Loucy (cell line): ENCODE data around the gene ZNF474.

Source experiments
- H2AFZ ChIP-seq: fragments of 200-600 bp; sonication (generic); 2 replicates; pipeline ENCODE4 v1.6.0; 2016; ENCODE audit warnings: antibody characterized with exemption, mild to moderate bottlenecking, low read length, moderate library complexity
- H3F3A ChIP-seq: fragments of 200-600 bp; 2 replicates; pipeline ENCODE4 v1.6.0; 2016; ENCODE audit warnings: antibody characterized with exemption, low read depth, mild to moderate bottlenecking
- H3K27me3 ChIP-seq: fragments of 200-600 bp; sonication (generic); 2 replicates; pipeline ENCODE4 v1.6.1; 2014; ENCODE audit warnings: low read length, mild to moderate bottlenecking; ENCODE audit not compliant: insufficient read depth, poor library complexity, severe bottlenecking
- H3K36me3 ChIP-seq: fragments of 200-600 bp; sonication (generic); 2 replicates; pipeline ENCODE4 v1.6.1; 2016; ENCODE audit warnings: low read length; ENCODE audit not compliant: insufficient read depth
- H3K4me1 ChIP-seq: fragments of 200-600 bp; sonication (generic); 2 replicates; pipeline ENCODE4 v1.5.1; 2014; ENCODE audit warnings: low read length, mild to moderate bottlenecking; ENCODE audit not compliant: insufficient read depth, poor library complexity, severe bottlenecking
- H3K4me2 ChIP-seq: fragments of 200-600 bp; sonication (generic); 2 replicates; pipeline ENCODE4 v1.6.0; 2014; ENCODE audit warnings: antibody characterized with exemption, low read length, low read depth, mild to moderate bottlenecking; ENCODE audit not compliant: poor library complexity, severe bottlenecking
- H3K4me3 ChIP-seq: fragments of 200-600 bp; sonication (generic); 2 replicates; pipeline ENCODE4 v1.5.1; 2014; ENCODE audit warnings: low read length, mild to moderate bottlenecking, mixed read lengths; ENCODE audit not compliant: poor library complexity, severe bottlenecking
- H3K79me2 ChIP-seq: fragments of 200-600 bp; sonication (generic); 2 replicates; pipeline ENCODE4 v1.6.1; 2014; ENCODE audit warnings: low read length; ENCODE audit not compliant: insufficient read depth
- H3K9ac ChIP-seq: fragments of 200-600 bp; sonication (generic); 2 replicates; pipeline ENCODE4 v1.6.0; 2014; ENCODE audit warnings: mild to moderate bottlenecking, low read depth, low read length, moderate library complexity; ENCODE audit not compliant: poor library complexity, severe bottlenecking
- H3K9me2 ChIP-seq: fragments of 200-600 bp; sonication (generic); replicated peaks from 2 replicates; pipeline ENCODE4 v1.6.1; 2016; ENCODE audit warnings: low read depth, low read length, mixed read lengths
- H3K9me3 ChIP-seq: fragments of 200-600 bp; sonication (generic); 2 replicates; pipeline ENCODE4 v1.6.1; 2014; ENCODE audit warnings: mild to moderate bottlenecking, antibody characterized with exemption, low read length, low read depth; ENCODE audit not compliant: insufficient read depth
- H4K20me1 ChIP-seq: fragments of 200-600 bp; sonication (generic); 2 replicates; pipeline ENCODE4 v1.6.0; 2014; ENCODE audit warnings: antibody characterized with exemption, low read length, mild to moderate bottlenecking; ENCODE audit not compliant: insufficient read depth, poor library complexity, severe bottlenecking
- CTCF ChIP-seq: fragments of 200-600 bp; sonication (generic); conservative IDR thresholded peaks from 2 replicates; pipeline ENCODE4 v1.5.1; 2014; ENCODE audit warnings: mild to moderate bottlenecking, antibody characterized with exemption, low read length
- EZH2phosphoT487 ChIP-seq: fragments of 200-600 bp; IDR thresholded peaks from 2 replicates; pipeline ENCODE4 v1.6.1; 2018; ENCODE audit warnings: antibody characterized with exemption, mild to moderate bottlenecking, moderate library complexity, borderline replicate concordance

Gene ZNF474

GRCh38 chr5:122145906-122146305, 16.6 kb downstream of the ZNF474 start:
- Histone ChIP-seq H3K79me2 (no peaks in the 10 kb centered on the region), H3K4me3 (no peak overlapping the region), H3K9me2 (no peaks in the 10 kb centered on the region), H3K4me1 (no peaks in the 10 kb centered on the region), H3K36me3 (no peaks in the 10 kb centered on the region), H3K4me2 (no peak overlapping the region), H3K9me3 (no peaks in the 10 kb centered on the region), H3K9ac (no peak overlapping the region), H3K27me3 (no peaks in the 10 kb centered on the region), H3F3A (no peaks in the 10 kb centered on the region), H4K20me1 (no peaks in the 10 kb centered on the region), H2AFZ (no peak overlapping the region)
- TF ChIP-seq EZH2phosphoT487 (no peak), CTCF (no peak)

GRCh38 chr5:122149321-122150090, 20.2 kb downstream of the ZNF474 start:
- H3K4me1 ChIP-seq = no peaks in the 10 kb centered on the region

GRCh38 chr5:122150215-122150614, 20.9 kb downstream of the ZNF474 start:
- no peak for TF ChIP-seq EZH2phosphoT487
- TF ChIP-seq CTCF = no peak
- no peak overlapping the region for H2AFZ ChIP-seq
- no peak overlapping the region for H3K9ac ChIP-seq
- H4K20me1 ChIP-seq = no peaks in the 10 kb centered on the region
- no peak overlapping the region for H3K4me2 ChIP-seq
- H3K4me1 ChIP-seq = no peaks in the 10 kb centered on the region
- H3F3A ChIP-seq = no peaks in the 10 kb centered on the region
- H3K9me3 ChIP-seq = no peaks in the 10 kb centered on the region
- H3K4me3 ChIP-seq = no peak overlapping the region
- no peaks in the 10 kb centered on the region for H3K27me3 ChIP-seq
- H3K9me2 ChIP-seq = no peaks in the 10 kb centered on the region
- no peaks in the 10 kb centered on the region for H3K79me2 ChIP-seq
- H3K36me3 ChIP-seq = no peaks in the 10 kb centered on the region

More at GRCh38 chr5:122149321-122150090, 20.2 kb downstream of the ZNF474 start:
- H3K79me2 ChIP-seq = no peaks in the 10 kb centered on the region
- H3K9me3 ChIP-seq = no peaks in the 10 kb centered on the region
- no peaks in the 10 kb centered on the region for H3K9me2 ChIP-seq
- TF ChIP-seq CTCF = no peak
- no peak for TF ChIP-seq EZH2phosphoT487
- no peak overlapping the region for H3K9ac ChIP-seq
- H3K4me2 ChIP-seq = no peak overlapping the region
- H3K27me3 ChIP-seq = no peaks in the 10 kb centered on the region
- H4K20me1 ChIP-seq = no peaks in the 10 kb centered on the region
- no peak overlapping the region for H3K4me3 ChIP-seq
- H2AFZ ChIP-seq = no peak overlapping the region
- no peaks in the 10 kb centered on the region for H3F3A ChIP-seq
- H3K36me3 ChIP-seq = no peaks in the 10 kb centered on the region
